ENCODE data around the gene ITGAX. TPM values are rescaled to one million over a fixed set of nuclear protein-coding genes. Genes with fewer than 3 reads are reported as not detected.

Gene ITGAX
- total RNA-seq, 1 experiment from 2014 or later, result 0.14 TPM

DNA sequence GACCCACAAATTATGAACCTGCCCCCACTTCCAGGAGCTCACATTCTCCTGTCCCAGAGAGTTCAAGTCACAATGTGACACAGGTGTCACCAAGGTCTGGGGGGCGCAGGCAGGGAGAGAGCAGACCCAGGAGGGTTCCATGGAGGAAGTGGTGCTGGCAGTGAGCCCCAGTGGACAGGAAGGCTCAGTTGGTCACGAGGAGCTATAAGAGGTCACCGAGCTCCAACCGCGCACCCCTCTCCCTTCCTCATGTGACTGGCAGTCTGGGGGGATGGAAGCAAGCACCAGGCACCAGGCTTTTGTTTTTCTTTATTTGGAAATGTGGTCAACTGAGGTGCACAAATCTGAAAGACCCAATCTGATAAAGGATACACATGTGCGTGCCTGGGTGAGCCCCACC, 40.7 kb downstream of the ITGAX start:
- Mint-ChIP-seq H3K27me3 (ENCODE audit: insufficient read depth, unreplicated experiment) (no peaks in the 10 kb centered on the region), H3K27ac (ENCODE audit: low read depth, unreplicated experiment) (no peak overlapping the region), H3K36me3 (ENCODE audit: insufficient read depth, unreplicated experiment) (no peaks in the 10 kb centered on the region), H3K9me3 (ENCODE audit: unreplicated experiment) (peaks cover 7% of the 10 kb centered on the region), H3K4me1 (ENCODE audit: insufficient read depth, unreplicated experiment) (no peaks in the 10 kb centered on the region), H3K4me3 (ENCODE audit: unreplicated experiment) (no peak overlapping the region)
- TF ChIP-seq, protein P1, sequence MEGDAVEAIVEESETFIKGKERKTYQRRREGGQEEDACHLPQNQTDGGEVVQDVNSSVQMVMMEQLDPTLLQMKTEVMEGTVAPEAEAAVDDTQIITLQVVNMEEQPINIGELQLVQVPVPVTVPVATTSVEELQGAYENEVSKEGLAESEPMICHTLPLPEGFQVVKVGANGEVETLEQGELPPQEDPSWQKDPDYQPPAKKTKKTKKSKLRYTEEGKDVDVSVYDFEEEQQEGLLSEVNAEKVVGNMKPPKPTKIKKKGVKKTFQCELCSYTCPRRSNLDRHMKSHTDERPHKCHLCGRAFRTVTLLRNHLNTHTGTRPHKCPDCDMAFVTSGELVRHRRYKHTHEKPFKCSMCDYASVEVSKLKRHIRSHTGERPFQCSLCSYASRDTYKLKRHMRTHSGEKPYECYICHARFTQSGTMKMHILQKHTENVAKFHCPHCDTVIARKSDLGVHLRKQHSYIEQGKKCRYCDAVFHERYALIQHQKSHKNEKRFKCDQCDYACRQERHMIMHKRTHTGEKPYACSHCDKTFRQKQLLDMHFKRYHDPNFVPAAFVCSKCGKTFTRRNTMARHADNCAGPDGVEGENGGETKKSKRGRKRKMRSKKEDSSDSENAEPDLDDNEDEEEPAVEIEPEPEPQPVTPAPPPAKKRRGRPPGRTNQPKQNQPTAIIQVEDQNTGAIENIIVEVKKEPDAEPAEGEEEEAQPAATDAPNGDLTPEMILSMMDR (IDR thresholded peaks at IDR 0.05; ENCODE audit: unreplicated experiment), result no peak
- ChIA-PET CTCF (interaction anchor here (0.6 to 0.8 kb wide), 3 partner anchors 110 to 194 kb away, joined by 3 to 4 read pairs (median 3); no protein-coding TSS in a partner anchor), POLR2A (no interaction called here)
- no peak for DNase-seq (ENCODE audit: unreplicated experiment)
- no TSS peak for BruUV-seq (replicated peaks)
- intact Hi-C loops (cut with micrococcal nuclease), result no loop called here

DNA sequence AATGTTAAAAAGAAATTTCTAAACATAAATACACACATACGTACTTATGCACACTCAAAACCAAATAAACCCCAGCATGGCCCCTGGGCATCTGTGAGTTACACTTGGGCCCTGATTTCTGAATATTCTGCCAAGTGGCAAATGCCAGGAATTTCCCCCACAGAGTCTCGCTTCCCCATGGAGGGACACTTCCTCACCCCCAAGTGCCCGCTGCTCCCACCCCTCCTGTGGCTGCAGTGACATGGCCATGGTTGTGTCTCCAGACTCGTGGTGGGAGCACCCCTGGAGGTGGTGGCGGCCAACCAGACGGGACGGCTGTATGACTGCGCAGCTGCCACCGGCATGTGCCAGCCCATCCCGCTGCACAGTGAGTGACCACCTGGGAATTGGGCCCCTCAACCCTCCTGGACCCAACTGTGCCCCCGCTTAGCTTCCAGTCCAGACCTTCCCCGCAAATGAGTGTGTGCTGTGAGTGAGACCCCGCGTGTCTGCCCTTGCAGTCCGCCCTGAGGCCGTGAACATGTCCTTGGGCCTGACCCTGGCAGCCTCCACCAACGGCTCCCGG, 42.2 kb downstream of the ITGAX start:
- TF ChIP-seq, protein P1 (IDR thresholded peaks at IDR 0.05; ENCODE audit: unreplicated experiment), result no peak
- no peaks in the 10 kb centered on the region for H3K27me3 Mint-ChIP-seq (ENCODE audit: insufficient read depth, unreplicated experiment)
- intact Hi-C loops (cut with micrococcal nuclease), result no loop called here
- no peaks in the 10 kb centered on the region for H3K36me3 Mint-ChIP-seq (ENCODE audit: insufficient read depth, unreplicated experiment)
- no peak overlapping the region for H3K27ac Mint-ChIP-seq (ENCODE audit: low read depth, unreplicated experiment)
- no peaks in the 10 kb centered on the region for H3K4me1 Mint-ChIP-seq (ENCODE audit: insufficient read depth, unreplicated experiment)
- H3K9me3 Mint-ChIP-seq (ENCODE audit: unreplicated experiment), result peaks cover 7% of the 10 kb centered on the region
- POLR2A ChIA-PET, result no interaction called here
- CTCF ChIA-PET, result no interaction called here
- BruUV-seq (replicated peaks), result no TSS peak
- H3K4me3 Mint-ChIP-seq (ENCODE audit: unreplicated experiment), result no peak overlapping the region
- DNase-seq (ENCODE audit: unreplicated experiment), result no peak

DNA sequence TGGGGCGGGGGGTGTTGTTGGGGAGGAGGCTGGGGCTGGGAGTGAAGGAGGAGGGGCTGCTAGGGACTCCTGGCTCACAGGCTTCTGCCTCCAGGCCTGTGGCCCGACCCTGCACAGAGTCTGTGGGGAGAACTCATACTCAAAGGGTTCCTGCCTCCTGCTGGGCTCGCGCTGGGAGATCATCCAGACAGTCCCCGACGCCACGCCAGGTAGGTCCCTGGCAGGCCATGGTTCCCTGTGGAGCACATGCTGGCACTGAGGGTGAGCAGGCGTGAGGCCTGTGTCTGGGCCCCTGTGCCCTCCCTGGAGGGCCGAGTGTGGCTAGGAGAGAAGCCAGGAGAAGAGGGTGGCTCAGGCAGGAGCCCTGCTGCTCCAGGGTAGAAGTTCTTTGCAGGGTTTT, 42.7 kb downstream of the ITGAX start:
- H3K27me3 Mint-ChIP-seq (ENCODE audit: insufficient read depth, unreplicated experiment), result no peaks in the 10 kb centered on the region
- no peaks in the 10 kb centered on the region for H3K36me3 Mint-ChIP-seq (ENCODE audit: insufficient read depth, unreplicated experiment)
- no peak for DNase-seq (ENCODE audit: unreplicated experiment)
- peaks cover 7% of the 10 kb centered on the region for H3K9me3 Mint-ChIP-seq (ENCODE audit: unreplicated experiment)
- ChIA-PET CTCF (no interaction called here), POLR2A (no interaction called here)
- BruUV-seq (replicated peaks), result no TSS peak
- H3K27ac Mint-ChIP-seq (ENCODE audit: low read depth, unreplicated experiment), result no peak overlapping the region
- intact Hi-C loops (cut with micrococcal nuclease), result no loop called here
- no peaks in the 10 kb centered on the region for H3K4me1 Mint-ChIP-seq (ENCODE audit: insufficient read depth, unreplicated experiment)
- no peak overlapping the region for H3K4me3 Mint-ChIP-seq (ENCODE audit: unreplicated experiment)
- TF ChIP-seq, protein P1 (IDR thresholded peaks at IDR 0.05; ENCODE audit: unreplicated experiment), result no peak

DNA sequence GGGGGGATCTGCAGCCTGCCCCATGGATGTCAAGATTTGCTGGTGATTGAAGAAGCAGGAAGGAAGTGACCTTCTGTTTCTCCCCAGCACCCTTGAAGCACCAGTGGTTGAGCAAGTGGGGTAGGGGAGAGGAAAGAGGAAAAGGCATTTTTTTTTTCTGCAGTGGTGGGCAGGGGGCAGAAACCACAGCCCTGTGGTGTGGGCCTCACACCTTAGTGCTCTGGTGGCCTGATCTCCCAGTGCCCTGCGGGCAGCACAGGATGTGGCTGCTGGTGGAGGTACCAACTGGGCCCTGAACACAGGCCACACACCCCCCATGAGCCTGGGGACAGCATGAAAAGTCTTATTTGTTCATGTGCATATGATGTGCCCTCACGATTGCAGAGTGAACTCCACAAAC, 45.2 kb downstream of the ITGAX start:
- Mint-ChIP-seq H3K36me3 (ENCODE audit: insufficient read depth, unreplicated experiment) (no peaks in the 10 kb centered on the region), H3K27ac (ENCODE audit: low read depth, unreplicated experiment) (no peak overlapping the region), H3K4me3 (ENCODE audit: unreplicated experiment) (no peak overlapping the region), H3K27me3 (ENCODE audit: insufficient read depth, unreplicated experiment) (no peaks in the 10 kb centered on the region), H3K9me3 (ENCODE audit: unreplicated experiment) (peaks cover 7% of the 10 kb centered on the region), H3K4me1 (ENCODE audit: insufficient read depth, unreplicated experiment) (no peaks in the 10 kb centered on the region)
- POLR2A ChIA-PET, result interaction anchor here (0.8 kb wide), 1 partner anchor 19 kb away, joined by 4 read pairs; no protein-coding TSS in a partner anchor
- intact Hi-C loops (cut with micrococcal nuclease), result no loop called here
- no TSS peak for BruUV-seq (replicated peaks)
- TF ChIP-seq, protein P1 (IDR thresholded peaks at IDR 0.05; ENCODE audit: unreplicated experiment), result no peak
- DNase-seq (ENCODE audit: unreplicated experiment), result no peak
- CTCF ChIA-PET, result no interaction called here
